ENCODE measurements around the gene ZMYND15. TPM values are rescaled to one million over a fixed set of nuclear protein-coding genes. Genes with fewer than 3 reads are reported as not detected.

ZMYND15 gene
- total and polyA plus RNA-seq, 2 experiments from 2014 or later: 0.32 to 1.4 TPM

GRCh38 chr17:4759776-4760236 is 20.2 kb downstream of the ZMYND15 start:
- Histone ChIP-seq H3F3A (replicated peaks; ENCODE audit: low read depth) (0 out of 2 replicates have a peak, but pooled peaks cover 2% of the 10 kb centered on the region), H4K20me1 (replicated peaks; ENCODE audit: insufficient read depth) (no peaks in the 10 kb centered on the region), H3K4me2 (no peak overlapping the region), H3K27ac (ENCODE audit: low read depth) (no peak overlapping the region), H3K27me3 (ENCODE audit: insufficient read depth) (no peaks in the 10 kb centered on the region), H3K79me2 (replicated peaks; ENCODE audit: insufficient read depth) (no peaks in the 10 kb centered on the region), H2AFZ (no peak overlapping the region), H3K4me1 (ENCODE audit: insufficient read depth) (no peaks in the 10 kb centered on the region), H3K4me3 (no peak overlapping the region), H3K9me2 (ENCODE audit: insufficient read depth) (no peaks in the 10 kb centered on the region), H3K36me3 (ENCODE audit: insufficient read depth) (no peaks in the 10 kb centered on the region)
- H3K4me1 Mint-ChIP-seq: no peaks in the 10 kb centered on the region
- H3K27me3 Mint-ChIP-seq (ENCODE audit: insufficient read depth, low read depth, poor library complexity): peaks cover 3% of the 10 kb centered on the region
- ATAC-seq: no peak
- no peak overlapping the region for H3K4me3 Mint-ChIP-seq
- no peaks in the 10 kb centered on the region for H3K36me3 Mint-ChIP-seq (ENCODE audit: low read depth)
- H3K9me3 Mint-ChIP-seq: no peaks in the 10 kb centered on the region
- TF ChIP-seq POLR2AphosphoS5 (IDR thresholded peaks at IDR 0.05; ENCODE audit: low read depth) (no peak), ZNF114 (CRISPR knock-in tag; IDR thresholded peaks at IDR 0.05) (no peak), ETS1 (IDR thresholded peaks at IDR 0.05) (no peak)
- DNase-seq (ENCODE audit: low spot score): no peak
- no peak overlapping the region for H3K27ac Mint-ChIP-seq

GRCh38 chr17:4764595-4764994 is 25.0 kb downstream of the ZMYND15 start:
- DNase-seq (ENCODE audit: low spot score) (no peak), ATAC-seq (no peak)
- H2AFZ ChIP-seq: peak overlapping the region; percentile 90
- no peak overlapping the region for H3K27ac ChIP-seq (ENCODE audit: low read depth)
- no peaks in the 10 kb centered on the region for H4K20me1 ChIP-seq (replicated peaks; ENCODE audit: insufficient read depth)
- Mint-ChIP-seq H3K27me3 (ENCODE audit: insufficient read depth, low read depth, poor library complexity) (peaks cover 3% of the 10 kb centered on the region), H3K4me3 (no peak overlapping the region), H3K27ac (no peak overlapping the region), H3K9me3 (no peaks in the 10 kb centered on the region), H3K4me1 (no peaks in the 10 kb centered on the region), H3K36me3 (ENCODE audit: low read depth) (no peaks in the 10 kb centered on the region)
- H3K79me2 ChIP-seq (replicated peaks; ENCODE audit: insufficient read depth): no peaks in the 10 kb centered on the region
- 0 out of 2 replicates have a peak, but pooled peaks cover 2% of the 10 kb centered on the region for H3F3A ChIP-seq (replicated peaks; ENCODE audit: low read depth)
- no peaks in the 10 kb centered on the region for H3K9me2 ChIP-seq (ENCODE audit: insufficient read depth)
- H3K4me2 ChIP-seq: no peak overlapping the region
- no peaks in the 10 kb centered on the region for H3K4me1 ChIP-seq (ENCODE audit: insufficient read depth)
- H3K4me3 ChIP-seq: no peak overlapping the region
- H3K36me3 ChIP-seq (ENCODE audit: insufficient read depth): no peaks in the 10 kb centered on the region
- H3K27me3 ChIP-seq (ENCODE audit: insufficient read depth): no peaks in the 10 kb centered on the region
- no peak for TF ChIP-seq POLR2AphosphoS5 (IDR thresholded peaks at IDR 0.05; ENCODE audit: low read depth)
- no peak for TF ChIP-seq ZNF331 (CRISPR knock-in tag; IDR thresholded peaks at IDR 0.05; ENCODE audit: low read depth)
- TF ChIP-seq REST (IDR thresholded peaks at IDR 0.05; ENCODE audit: unreplicated experiment): no peak
- no peak for TF ChIP-seq ETS1 (IDR thresholded peaks at IDR 0.05)
- TF ChIP-seq JUNB (IDR thresholded peaks at IDR 0.05; ENCODE audit: unreplicated experiment): no peak
- no peak for TF ChIP-seq CREB1 (CRISPR knock-in tag; IDR thresholded peaks at IDR 0.05; ENCODE audit: low read depth)
- TF ChIP-seq ZNF462 (CRISPR knock-in tag; IDR thresholded peaks at IDR 0.05): no peak
- TF ChIP-seq STAT1 (IDR thresholded peaks at IDR 0.05; ENCODE audit: unreplicated experiment): no peak
- no peak for TF ChIP-seq ZNF114 (CRISPR knock-in tag; IDR thresholded peaks at IDR 0.05)
- TF ChIP-seq EZH2 (IDR thresholded peaks at IDR 0.05; ENCODE audit: low read depth, unreplicated experiment): no peak

Data from GM23338 (cell line).